Adrenal gland (tissue), 12 donors: ENCODE data around the gene RAP1GAP. TPM values are rescaled to one million over a fixed set of nuclear protein-coding genes. Genes with fewer than 3 reads are reported as not detected.

Experiments
- DNase-seq, 7 donors: peaks; one replicate each; pipeline ENCODE4 v3.0.0-alpha.2; 2019 to 2020
- H3K27ac ChIP-seq, 5 donors: fragments of 200-600 bp; sonication (generic) in 4 of 5; 1 replicate in 3 of 5; 2 replicates in 2 of 5; pipeline versions ENCODE4 v1.5.1 to v1.8.0; 2016 to 2020; ENCODE audit warnings: mild to moderate bottlenecking in 1 of 5
- H3K27me3 ChIP-seq: fragments of 200-600 bp; 2 replicates; pipeline ENCODE4 v1.8.0; 2021
- H3K36me3 ChIP-seq, 2 donors: fragments of 200-600 bp; replicated peaks in 1 of 2; 1 replicate in 1 of 2; 2 replicates in 1 of 2; pipeline versions ENCODE4 v1.5.1 to v1.8.0; 2018 to 2022
- H3K4me1 ChIP-seq, 2 donors: fragments of 200-600 bp; replicated peaks in 1 of 2; 1 replicate in 1 of 2; 2 replicates in 1 of 2; pipeline versions ENCODE4 v1.5.1 to v1.8.0; 2018 to 2021
- H3K4me3 ChIP-seq, 4 donors: fragments of 200-600 bp; sonication (generic) in 3 of 4; one replicate each; pipeline ENCODE4 v1.5.1; 2016 to 2018
- H3K9me3 ChIP-seq, 3 donors: fragments of 200-600 bp; sonication (generic) in 1 of 3; replicated peaks in 1 of 3; 1 replicate in 2 of 3; 2 replicates in 1 of 3; pipeline versions ENCODE4 v1.5.1 to v1.8.0; 2016 to 2021
- POLR2A ChIP-seq, 2 donors: fragments of 450-650 bp; IDR thresholded peaks; one replicate each; pipeline ENCODE4 v1.6.1; 2017; ENCODE audit warnings: antibody characterized with exemption in 2 of 2, mild to moderate bottlenecking in 2 of 2, moderate library complexity in 1 of 2
- WGBS, 4 donors: extraction: QIAGEN DNeasy Blood & Tissue Kit in 2 of 4; methylation state at CpG; one replicate each; pipeline versions ENCODE4 v1.1.5 to v1.1.7; 2013 to 2017; 5-methylcytosine and 5-hydroxymethylcytosine counted together
- intact Hi-C, 2 donors: fragments of 100-400 bp; cut with DNase I; formaldehyde crosslinking; loops; one replicate each; pipeline versions ENCODE4 v1.14.1 to v1.15.0; 2022 to 2023
- polyA plus RNA-seq, 3 donors: library from polyadenylated mRNA; stranded (reverse); fragments of 200-250 nt in 2 of 3; fragments of 350-450 nt in 1 of 3; fragmentation: Illumina TruSeq in 1 of 3; extraction: RNeasy Lipid Tissue Mini Kit (QIAGEN cat#74804) in 1 of 3; gene quantifications; one replicate each; pipeline ENCODE4 v1.2.3, GENCODE V29; 2013 to 2014
- total RNA-seq, 9 donors: library from RNA; depleted of rRNA in 4 of 9; stranded (reverse); fragments of >200 nt in 4 of 9; fragments of 120-200 nt in 1 of 9; fragmentation: NEBNext Ultra II Directional in 1 of 9; extraction: Animal tissue kit (Norgen Biotek cat#: 25700) in 1 of 9; gene quantifications; one replicate each; pipeline versions ENCODE4 v1.1.0 to v1.2.4, GENCODE V29; 2013 to 2023
- TF ChIP-seq, protein P1 (sequence below), 6 experiments: fragments of 450-650 bp in 4 of 6; fragments of 200-600 bp in 2 of 6; sonication (generic) in 1 of 6; IDR thresholded peaks; 1 replicate in 5 of 6; 2 replicates in 1 of 6; pipeline versions ENCODE4 v1.5.1 to v1.8.0; 2016 to 2021; ENCODE audit warnings: antibody characterized with exemption in 6 of 6, mild to moderate bottlenecking in 2 of 6, moderate library complexity in 1 of 6
- donor health status: healthy with polysubstance abuse.
- donor health status: Bipolar disorder and iron deficiency.
- donor health status: DM: yes; HTN: yes; CAD: no.
- donor health status: DM: no; HTN: no; CAD: no.
- donor health status: DM: no; HTN: no; CAD: no.
- donor health status: DM: yes; HTN: yes; CAD: no.

Gene RAP1GAP
- total and polyA plus RNA-seq, 12 donors, result 52.4 to 409 (median 90.0) TPM

DNA sequence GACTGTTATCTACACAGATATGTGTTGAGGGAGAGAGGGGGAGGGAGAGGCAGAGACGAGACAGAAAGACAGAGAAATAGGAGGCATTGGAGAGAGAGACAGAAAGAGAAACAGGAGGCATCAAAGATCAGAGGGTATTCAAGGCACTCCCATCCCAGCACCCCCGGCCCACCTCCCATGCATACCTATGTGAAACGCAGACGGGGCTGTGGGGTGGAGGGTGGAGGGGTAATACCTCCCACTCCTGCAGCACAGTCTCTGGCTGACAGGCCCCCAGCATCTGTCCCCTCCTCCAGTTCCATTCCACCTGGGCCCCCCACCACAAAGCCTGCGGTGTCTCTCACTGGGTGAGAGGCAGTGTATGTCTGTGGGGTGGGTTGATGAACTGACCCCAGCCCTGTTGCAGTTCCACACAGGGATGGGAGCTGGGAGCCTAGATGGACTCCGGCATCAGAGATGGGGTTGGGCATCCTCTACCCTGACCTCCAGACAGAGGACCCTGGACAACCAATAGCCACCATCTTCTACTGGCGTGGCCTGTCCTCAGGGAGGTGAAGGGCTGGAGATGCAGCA is 49.7 kb downstream of the RAP1GAP start:
- intact Hi-C loops, result no loop called here
- no peaks in the 10 kb centered on the region for H3K36me3 ChIP-seq
- TF ChIP-seq, protein P1, sequence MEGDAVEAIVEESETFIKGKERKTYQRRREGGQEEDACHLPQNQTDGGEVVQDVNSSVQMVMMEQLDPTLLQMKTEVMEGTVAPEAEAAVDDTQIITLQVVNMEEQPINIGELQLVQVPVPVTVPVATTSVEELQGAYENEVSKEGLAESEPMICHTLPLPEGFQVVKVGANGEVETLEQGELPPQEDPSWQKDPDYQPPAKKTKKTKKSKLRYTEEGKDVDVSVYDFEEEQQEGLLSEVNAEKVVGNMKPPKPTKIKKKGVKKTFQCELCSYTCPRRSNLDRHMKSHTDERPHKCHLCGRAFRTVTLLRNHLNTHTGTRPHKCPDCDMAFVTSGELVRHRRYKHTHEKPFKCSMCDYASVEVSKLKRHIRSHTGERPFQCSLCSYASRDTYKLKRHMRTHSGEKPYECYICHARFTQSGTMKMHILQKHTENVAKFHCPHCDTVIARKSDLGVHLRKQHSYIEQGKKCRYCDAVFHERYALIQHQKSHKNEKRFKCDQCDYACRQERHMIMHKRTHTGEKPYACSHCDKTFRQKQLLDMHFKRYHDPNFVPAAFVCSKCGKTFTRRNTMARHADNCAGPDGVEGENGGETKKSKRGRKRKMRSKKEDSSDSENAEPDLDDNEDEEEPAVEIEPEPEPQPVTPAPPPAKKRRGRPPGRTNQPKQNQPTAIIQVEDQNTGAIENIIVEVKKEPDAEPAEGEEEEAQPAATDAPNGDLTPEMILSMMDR (IDR thresholded peaks at IDR 0.05), result no peak
- TF ChIP-seq POLR2A (IDR thresholded peaks at IDR 0.05), result no peak
- H3K9me3 ChIP-seq, result no peaks in the 10 kb centered on the region
- no peak overlapping the region for H3K4me3 ChIP-seq
- H3K4me1 ChIP-seq, result peaks cover 14 to 42% of the 10 kb centered on the region in 2 donors
- no peaks in the 10 kb centered on the region for H3K27me3 ChIP-seq
- H3K27ac ChIP-seq, result peak overlapping the region in 2 of 5 donors; percentile 62 to 81
- 58 to 72% (median 65%) methylated on average over 7 of the region's 7 CpGs for WGBS, 4 donors
- DNase-seq, result no peak

DNA sequence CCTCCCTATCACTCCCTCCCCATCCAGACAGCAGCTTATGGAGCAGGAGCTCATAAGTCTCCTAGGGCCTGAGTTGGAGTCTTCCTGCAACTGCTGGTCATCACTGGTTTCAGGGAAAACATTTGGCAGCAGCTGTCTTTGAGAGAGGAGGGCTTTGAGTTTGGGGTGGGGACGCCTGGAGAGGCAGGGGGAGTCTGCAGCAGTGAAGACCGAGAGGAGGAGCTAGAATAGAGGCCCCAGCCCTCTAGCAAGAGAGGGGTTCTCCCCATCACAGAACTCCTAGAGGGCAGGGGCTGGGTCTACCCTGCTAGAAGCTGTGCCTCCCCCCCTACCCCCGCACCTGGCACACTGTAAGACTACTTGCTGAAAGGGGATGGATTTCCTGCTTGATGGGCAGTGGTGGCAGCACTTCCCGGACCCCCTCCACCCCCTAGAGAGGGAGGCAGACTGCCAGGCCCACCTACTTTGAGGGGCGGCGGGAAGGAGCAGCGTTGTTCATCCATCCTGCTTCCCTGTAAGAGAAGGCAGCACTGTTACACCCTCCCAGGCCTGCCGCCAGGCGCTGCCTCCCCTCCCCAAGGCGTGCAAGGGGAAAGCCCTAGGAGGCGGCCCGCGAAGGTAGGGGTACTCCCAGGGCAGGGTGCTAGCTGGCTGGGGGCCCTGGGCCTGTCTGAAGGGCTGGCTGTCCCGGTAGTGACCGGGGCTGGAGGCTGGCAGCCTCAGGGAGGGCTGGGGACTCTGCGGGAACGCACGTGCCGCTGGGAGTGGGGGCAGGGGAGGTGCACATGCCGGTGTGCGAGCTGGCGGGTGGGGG is 50.4 kb downstream of the RAP1GAP start:
- Histone ChIP-seq H3K4me1 (peaks cover 13 to 41% of the 10 kb centered on the region in 2 donors), H3K36me3 (no peaks in the 10 kb centered on the region), H3K27ac (peak overlapping the region in 2 of 5 donors; percentile 62 to 81), H3K27me3 (no peaks in the 10 kb centered on the region), H3K4me3 (no peak overlapping the region), H3K9me3 (no peaks in the 10 kb centered on the region)
- 47 to 64% (median 52%) methylated on average over 17 to 22 of the region's 22 CpGs for WGBS, 4 donors
- intact Hi-C loops, result no loop called here
- DNase-seq, result peak in 1 of 7 donors; percentile 35
- TF ChIP-seq, protein P1 (IDR thresholded peaks at IDR 0.05), result no peak
- no peak for TF ChIP-seq POLR2A (IDR thresholded peaks at IDR 0.05)

DNA sequence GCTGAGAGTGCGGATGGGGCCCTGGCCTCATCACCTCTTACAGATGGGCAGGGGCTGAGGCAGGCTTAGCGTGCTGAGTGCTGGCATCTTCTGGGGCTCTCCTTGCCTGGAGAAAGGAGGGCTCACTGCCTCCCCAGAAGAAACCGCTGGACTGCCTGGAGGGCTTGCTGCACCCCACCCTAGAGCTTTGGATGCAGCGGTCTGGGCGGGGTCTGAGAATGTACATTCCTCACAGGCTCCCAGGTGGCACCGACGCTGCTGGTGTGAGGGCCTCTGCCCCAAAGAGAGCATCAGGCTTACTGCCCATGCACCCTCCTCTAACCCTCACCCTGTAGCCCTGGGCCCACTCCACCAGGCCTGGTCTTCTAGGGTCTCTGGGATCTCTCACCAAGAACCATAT is 51.1 kb downstream of the RAP1GAP start:
- intact Hi-C loops, result no loop called here
- DNase-seq, result no peak
- WGBS, 4 donors, result 75 to 100% (median 92%) methylated on average over 1 to 7 of the region's 7 CpGs
- Histone ChIP-seq H3K27me3 (no peaks in the 10 kb centered on the region), H3K27ac (peak overlapping the region in 3 of 5 donors; percentile 61 to 91 (median 81)), H3K36me3 (no peaks in the 10 kb centered on the region), H3K4me1 (peaks cover 13 to 34% of the 10 kb centered on the region in 2 donors), H3K9me3 (no peaks in the 10 kb centered on the region), H3K4me3 (no peak overlapping the region)
- TF ChIP-seq, protein P1 (IDR thresholded peaks at IDR 0.05), result no peak
- no peak for TF ChIP-seq POLR2A (IDR thresholded peaks at IDR 0.05)

DNA sequence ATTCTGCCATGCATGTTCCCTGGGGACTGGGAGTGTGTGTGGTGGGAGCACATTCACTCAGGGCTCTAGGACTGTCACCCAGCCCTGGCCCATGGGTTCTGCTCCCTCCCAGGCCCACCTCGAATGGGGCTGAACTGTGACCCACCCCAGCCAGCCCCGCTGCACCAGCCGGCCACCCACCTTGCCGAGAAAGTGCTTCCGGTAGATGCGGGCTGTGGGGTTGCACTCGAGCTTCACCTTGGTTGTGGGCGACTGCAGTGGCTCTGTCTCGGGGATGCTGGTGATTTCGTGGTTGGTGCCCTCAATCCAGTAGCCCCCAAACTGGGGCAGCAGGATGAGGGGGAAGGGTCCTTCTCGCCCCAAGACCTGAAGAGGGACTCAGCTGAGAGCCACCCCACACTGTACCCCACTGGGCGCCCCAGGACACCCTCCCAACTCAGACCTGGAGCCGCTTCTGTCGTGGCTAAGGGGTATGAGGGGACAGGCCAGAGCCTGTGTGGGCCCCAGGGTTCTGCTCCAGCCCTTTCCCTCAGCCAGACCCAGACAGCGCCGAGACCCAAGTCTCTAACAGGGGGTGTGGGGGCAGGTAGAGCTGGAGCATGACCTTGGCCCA is 51.9 kb downstream of the RAP1GAP start:
- H3K9me3 ChIP-seq, result no peaks in the 10 kb centered on the region
- 89 to 100% (median 93%) methylated on average over 1 to 16 of the region's 16 CpGs for WGBS, 4 donors
- H3K4me3 ChIP-seq, result no peak overlapping the region
- H3K27ac ChIP-seq, result peak overlapping the region in 3 of 5 donors; percentile 61 to 91 (median 81)
- no peaks in the 10 kb centered on the region for H3K36me3 ChIP-seq
- no peak for DNase-seq
- H3K4me1 ChIP-seq, result peaks cover 13 to 31% of the 10 kb centered on the region in 2 donors
- intact Hi-C loops, result no loop called here
- TF ChIP-seq POLR2A (IDR thresholded peaks at IDR 0.05), result no peak
- TF ChIP-seq, protein P1 (IDR thresholded peaks at IDR 0.05), result no peak
- H3K27me3 ChIP-seq, result no peaks in the 10 kb centered on the region
